Mammary epithelial cell (primary cell): ENCODE results near the gene SRR.

Experiments used
- EZH2 ChIP-seq: IDR thresholded peaks from 2 replicates; pipeline ENCODE4 v1.6.1; 2012; ENCODE audit warnings: low read length, inconsistent platforms, borderline replicate concordance
- TF ChIP-seq, protein P1 (sequence below), 2 donors: IDR thresholded peaks in 1 of 2; conservative IDR thresholded peaks in 1 of 2; 2 replicates each; pipeline ENCODE4 v1.5.1; 2011 to 2012; ENCODE audit warnings: inconsistent platforms in 2 of 2, low read length in 2 of 2, mild to moderate bottlenecking in 2 of 2, control low read depth in 1 of 2, low read depth in 1 of 2; ENCODE audit not compliant: insufficient read depth in 1 of 2; ENCODE audit errors: extremely low read depth in 1 of 2

- no peak for TF ChIP-seq EZH2
- TF ChIP-seq, protein P1, sequence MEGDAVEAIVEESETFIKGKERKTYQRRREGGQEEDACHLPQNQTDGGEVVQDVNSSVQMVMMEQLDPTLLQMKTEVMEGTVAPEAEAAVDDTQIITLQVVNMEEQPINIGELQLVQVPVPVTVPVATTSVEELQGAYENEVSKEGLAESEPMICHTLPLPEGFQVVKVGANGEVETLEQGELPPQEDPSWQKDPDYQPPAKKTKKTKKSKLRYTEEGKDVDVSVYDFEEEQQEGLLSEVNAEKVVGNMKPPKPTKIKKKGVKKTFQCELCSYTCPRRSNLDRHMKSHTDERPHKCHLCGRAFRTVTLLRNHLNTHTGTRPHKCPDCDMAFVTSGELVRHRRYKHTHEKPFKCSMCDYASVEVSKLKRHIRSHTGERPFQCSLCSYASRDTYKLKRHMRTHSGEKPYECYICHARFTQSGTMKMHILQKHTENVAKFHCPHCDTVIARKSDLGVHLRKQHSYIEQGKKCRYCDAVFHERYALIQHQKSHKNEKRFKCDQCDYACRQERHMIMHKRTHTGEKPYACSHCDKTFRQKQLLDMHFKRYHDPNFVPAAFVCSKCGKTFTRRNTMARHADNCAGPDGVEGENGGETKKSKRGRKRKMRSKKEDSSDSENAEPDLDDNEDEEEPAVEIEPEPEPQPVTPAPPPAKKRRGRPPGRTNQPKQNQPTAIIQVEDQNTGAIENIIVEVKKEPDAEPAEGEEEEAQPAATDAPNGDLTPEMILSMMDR (conservative IDR thresholded peaks at IDR 0.05 in 1 of 2, IDR thresholded peaks at IDR 0.05 in 1 of 2; ENCODE audit: extremely low read depth in 1 of 2, insufficient read depth in 1 of 2, low read depth in 1 of 2, low read length in 2 of 2), result no peak
Observed at GRCh38 chr17:2295575-2295974, 8.2 kb upstream of the SRR start.
